Glomerular endothelial cell (primary cell): Measurements from ENCODE around the gene ADAMTSL1. TPM values are rescaled to one million over a fixed set of nuclear protein-coding genes. Genes with fewer than 3 reads are reported as not detected.

Experiments
- DNase-seq: peaks from one replicate; pipeline ENCODE4 v3.0.0-alpha.2; 2011; ENCODE audit warnings: low read depth, low spot score; ENCODE audit errors: extremely low read depth
- total RNA-seq: library from RNA; depleted of rRNA; stranded (reverse); fragments of >200 nt; gene quantifications from 2 replicates; pipeline ENCODE4 v1.2.3, GENCODE V29; 2015

Gene ADAMTSL1
- total RNA-seq, 1 donor from 2014 or later: 17.2 TPM

- no peak for DNase-seq
These were observed 7.9 kb upstream of the ADAMTSL1 start for GRCh38 chr9:18466101-18466500.

GRCh38 chr9:18467696-18468095, 6.3 kb upstream of the ADAMTSL1 start:
- DNase-seq: no peak

GRCh38 chr9:18472435-18472834, 1.5 kb upstream of the ADAMTSL1 start:
- no peak for DNase-seq

GRCh38 chr9:18472841-18473251, 1.1 kb upstream of the ADAMTSL1 start:
- no peak for DNase-seq

- DNase-seq: no peak
These were observed 830 bp downstream of the ADAMTSL1 start for GRCh38 chr9:18474783-18475182.

GRCh38 chr9:18477121-18477660, 3.2 kb downstream of the ADAMTSL1 start:
- DNase-seq: no peak

GRCh38 chr9:18477719-18478118, 3.8 kb downstream of the ADAMTSL1 start:
- no peak for DNase-seq

GRCh38 chr9:18478501-18479361, 4.8 kb downstream of the ADAMTSL1 start:
- no peak for DNase-seq

- no peak for DNase-seq
These were observed 5.5 kb downstream of the ADAMTSL1 start for GRCh38 chr9:18479405-18479804.

- DNase-seq: no peak
These were observed 6.7 kb downstream of the ADAMTSL1 start for GRCh38 chr9:18480662-18481093.

- no peak for DNase-seq
These were observed 8.4 kb downstream of the ADAMTSL1 start for GRCh38 chr9:18482371-18482770.

GRCh38 chr9:18485714-18486113, 11.8 kb downstream of the ADAMTSL1 start:
- DNase-seq: no peak

- no peak for DNase-seq
These were observed 13.7 kb downstream of the ADAMTSL1 start for GRCh38 chr9:18487611-18488010.

- no peak for DNase-seq
These were observed 14.9 kb downstream of the ADAMTSL1 start for GRCh38 chr9:18488886-18489285.

- DNase-seq: no peak
These were observed 15.9 kb downstream of the ADAMTSL1 start for GRCh38 chr9:18489861-18490260.

- peak; percentile 95 for DNase-seq
These were observed 16.9 kb downstream of the ADAMTSL1 start for GRCh38 chr9:18490641-18491370.

- DNase-seq: no peak
These were observed 18.7 kb downstream of the ADAMTSL1 start for GRCh38 chr9:18492612-18493011.

GRCh38 chr9:18493451-18493993, 19.6 kb downstream of the ADAMTSL1 start:
- DNase-seq: no peak

- DNase-seq: no peak
These were observed 21.1 kb downstream of the ADAMTSL1 start for GRCh38 chr9:18495065-18495464.

- no peak for DNase-seq
These were observed 22.5 kb downstream of the ADAMTSL1 start for GRCh38 chr9:18496256-18497000.

- no peak for DNase-seq
These were observed 25.1 kb downstream of the ADAMTSL1 start for GRCh38 chr9:18499062-18499461.
